K562 (cell line): ENCODE measurements around the gene NELFE. TPM values are rescaled to one million over a fixed set of nuclear protein-coding genes. Genes with fewer than 3 reads are reported as not detected.

ENCODE experiments used
- ATAC-seq: fragments of 200-7000 bp; cut with Tn5 transposase; 3 replicates; pipeline ENCODE4 v1.9.1; 2020; ENCODE audit warnings: moderate library complexity
- Bru-seq: library from RNA; stranded (reverse); fragments of 400-500 nt; gene quantifications from one replicate; lab custom pipeline; 2021; lab: Mats Ljungman, UMichigan
- BruChase-seq, 2 experiments: library from RNA; stranded (reverse); fragments of 400-500 nt; gene quantifications; one replicate each; lab custom pipeline; 2021; lab: Mats Ljungman, UMichigan
- BruUV-seq: library from RNA; stranded (reverse); fragments of 400-500 nt; replicated peaks from 2 replicates; lab custom pipeline; 2021; lab: Mats Ljungman, UMichigan
- CTCF ChIA-PET: fragments of 300-600 bp; formaldehyde crosslinking; extraction: SDS; loops from one replicate; lab custom pipeline; 2021; ENCODE audit warnings: low intra/inter-chr PET ratio; lab: Yijun Ruan, JAX
- POLR2A ChIA-PET: fragments of 300-600, 350-650 bp; sonication (Branson Sonifier 250); formaldehyde crosslinking; extraction: SDS; loops from one replicate; lab custom pipeline; 2021; ENCODE audit warnings: antibody characterized with exemption, inconsistent platforms; lab: Yijun Ruan, JAX
- DNase-seq, 4 experiments: peaks; one replicate each; pipeline versions ENCODE4 v3.0.0 to v3.0.0-alpha.2; 2011 to 2018; ENCODE audit warnings: low spot score in 3 of 4, mixed read lengths in 3 of 4; ENCODE audit errors: extremely low read depth in 1 of 4
- FAIRE-seq: peaks from 2 replicates; lab custom pipeline; 2011; peaks lifted over from hg19 to GRCh38; lab: Jason Lieb, UNC
- H2AFZ ChIP-seq: 2 replicates; pipeline ENCODE4 v1.6.0; 2011; ENCODE audit warnings: low read depth, low read length, control low read depth, inconsistent platforms
- H3K27ac ChIP-seq: fragments of 200-600 bp; 3 replicates; pipeline ENCODE4 v1.8.0; 2011; ENCODE audit warnings: low read depth, mild to moderate bottlenecking, control low read depth, inconsistent platforms, low read length, moderate library complexity, mixed read lengths; ENCODE audit errors: extremely low read depth
- H3K27me3 ChIP-seq, 2 experiments: fragments of 300-600 bp in 1 of 2; 2 replicates in 1 of 2; 3 replicates in 1 of 2; pipeline versions ENCODE4 v1.6.0 to v1.8.0; 2011; ENCODE audit warnings: inconsistent platforms in 2 of 2, low read length in 2 of 2, mild to moderate bottlenecking in 1 of 2, mixed read lengths in 1 of 2, moderate library complexity in 1 of 2; ENCODE audit not compliant: control insufficient read depth in 2 of 2, insufficient read depth in 2 of 2
- H3K36me3 ChIP-seq: fragments of 300-600 bp; 3 replicates; pipeline ENCODE4 v1.8.0; 2011; ENCODE audit warnings: mild to moderate bottlenecking, low read length, inconsistent platforms; ENCODE audit not compliant: control insufficient read depth, insufficient read depth
- H3K4me1 ChIP-seq, 2 experiments: fragments of 200-600 bp in 1 of 2; replicated peaks in 1 of 2; 2 replicates in 1 of 2; 3 replicates in 1 of 2; pipeline versions ENCODE4 v1.5.1 to v1.8.0; 2011; ENCODE audit warnings: inconsistent platforms in 2 of 2, low read length in 2 of 2, mild to moderate bottlenecking in 1 of 2, mixed read lengths in 1 of 2, moderate library complexity in 1 of 2; ENCODE audit not compliant: control insufficient read depth in 2 of 2, insufficient read depth in 2 of 2
- H3K4me2 ChIP-seq: 2 replicates; pipeline ENCODE4 v1.6.1; 2011; ENCODE audit warnings: low read length, control low read depth, inconsistent platforms, mixed read lengths; ENCODE audit not compliant: insufficient read depth
- H3K4me3 ChIP-seq: fragments of 200-600 bp; sonication (generic), shearing (Covaris generic); 2 replicates; pipeline ENCODE4 v1.5.1; 2016; ENCODE audit warnings: control low read depth, inconsistent platforms
- H3K79me2 ChIP-seq: fragments of 200-600 bp; 3 replicates; pipeline ENCODE4 v1.8.0; 2011; ENCODE audit warnings: low read length, inconsistent platforms; ENCODE audit not compliant: control insufficient read depth, insufficient read depth
- H3K9ac ChIP-seq, 2 experiments: 2 replicates each; pipeline versions ENCODE4 v1.6.0 to v1.6.1; 2011; ENCODE audit warnings: low read depth in 2 of 2, low read length in 2 of 2, control low read depth in 1 of 2, inconsistent platforms in 1 of 2, mild to moderate bottlenecking in 1 of 2, mixed read lengths in 1 of 2; ENCODE audit not compliant: insufficient read depth in 1 of 2
- H3K9me1 ChIP-seq: one replicate; pipeline ENCODE4 v1.6.0; 2011; ENCODE audit warnings: inconsistent platforms, mild to moderate bottlenecking, low read length, moderate library complexity; ENCODE audit not compliant: control insufficient read depth, insufficient read depth
- H3K9me3 ChIP-seq: replicated peaks from 2 replicates; pipeline ENCODE4 v1.5.1; 2011; ENCODE audit warnings: low read depth, low read length, inconsistent platforms; ENCODE audit not compliant: control insufficient read depth, insufficient read depth
- H4K20me1 ChIP-seq: replicated peaks from 2 replicates; pipeline ENCODE4 v1.6.1; 2011; ENCODE audit warnings: low read length, inconsistent platforms, mixed read lengths; ENCODE audit not compliant: control insufficient read depth, insufficient read depth
- ATF1 ChIP-seq, 2 experiments: fragments of 450-650 bp in 1 of 2; IDR thresholded peaks; 2 replicates each; pipeline ENCODE4 v1.6.1; 2016; ENCODE audit warnings: missing compliant biosample characterization in 1 of 2, missing genetic modification characterization in 1 of 2
- CAMTA2 ChIP-seq: fragments of 250-450 bp; sonication (Bioruptor Pico); conservative IDR thresholded peaks from 2 replicates; pipeline ENCODE4 v1.5.1; 2022
- CBX1 ChIP-seq: sonication (generic); IDR thresholded peaks from 2 replicates; pipeline ENCODE4 v1.6.1; 2016; ENCODE audit warnings: antibody characterized with exemption, low read depth, mild to moderate bottlenecking
- EZH2 ChIP-seq: IDR thresholded peaks from 2 replicates; pipeline ENCODE4 v1.6.1; 2012; ENCODE audit warnings: low read depth, mild to moderate bottlenecking, inconsistent platforms, low read length, borderline replicate concordance
- KLF16 ChIP-seq: IDR thresholded peaks from 2 replicates; pipeline ENCODE4 v1.6.1; 2016; ENCODE audit warnings: antibody characterized with exemption
- MECOM ChIP-seq: fragments of 250-450 bp; sonication (Bioruptor Pico); IDR thresholded peaks from 2 replicates; pipeline ENCODE4 v1.8.0; 2022; ENCODE audit warnings: inconsistent platforms
- MED1 ChIP-seq: sonication (generic); formaldehyde crosslinking; IDR thresholded peaks from 2 replicates; pipeline ENCODE4 v1.8.1; 2023; ENCODE audit warnings: missing genetic modification reagents, borderline replicate concordance
- MEF2A ChIP-seq: IDR thresholded peaks from 2 replicates; pipeline ENCODE4 v1.6.1; 2011; ENCODE audit warnings: low read depth, mild to moderate bottlenecking, low read length, moderate library complexity; ENCODE audit not compliant: control insufficient read depth
- MTA1 ChIP-seq: fragments of 450-650 bp; IDR thresholded peaks from 2 replicates; pipeline ENCODE4 v1.6.1; 2017; ENCODE audit warnings: borderline replicate concordance
- NCOA1 ChIP-seq: fragments of 450-650 bp; IDR thresholded peaks from 2 replicates; pipeline ENCODE4 v1.6.1; 2016; ENCODE audit warnings: low read depth
- TCF7 ChIP-seq: sonication (generic); IDR thresholded peaks from 2 replicates; pipeline ENCODE4 v1.6.1; 2016; ENCODE audit warnings: antibody characterized with exemption, borderline replicate concordance
- ZNF197 ChIP-seq: fragments of 200-800 bp; sonication (Bioruptor generic); IDR thresholded peaks from 2 replicates; pipeline ENCODE4 v1.6.1; 2016; ENCODE audit warnings: low read depth, missing genetic modification characterization, missing compliant biosample characterization
- ZNF239 ChIP-seq: fragments of 250-450 bp; sonication (Bioruptor Pico); IDR thresholded peaks from 2 replicates; pipeline ENCODE4 v1.4.0; 2020; ENCODE audit warnings: mild to moderate bottlenecking
- ZNF561 ChIP-seq: fragments of 450-650 bp; formaldehyde crosslinking; conservative IDR thresholded peaks from 2 replicates; pipeline ENCODE4 v1.4.0; 2020; ENCODE audit warnings: mild to moderate bottlenecking, moderate library complexity
- ZNF785 ChIP-seq: fragments of 250-450 bp; sonication (Bioruptor Pico); IDR thresholded peaks from 2 replicates; pipeline ENCODE4 v1.4.0; 2020; ENCODE audit warnings: mild to moderate bottlenecking
- WGBS: fragments of 100-300 bp; shearing (Covaris generic); methylation state at CpG from one replicate; pipeline ENCODE4 v1.1.6; 2016; ENCODE audit warnings: low coverage, mixed read lengths; ENCODE audit not compliant: insufficient coverage; ENCODE audit errors: missing lambda C conversion rate; 5-methylcytosine and 5-hydroxymethylcytosine counted together
- in situ Hi-C: fragments of 300-500 bp; cut with MboI; formaldehyde crosslinking; loops from 4 replicates; pipeline ENCODE4 v1.15.0; 2018; ENCODE audit warnings: inconsistent platforms, mixed read lengths
- intact Hi-C: fragments of 100-400 bp; cut with micrococcal nuclease; formaldehyde crosslinking; loops from 2 replicates; pipeline ENCODE4 v1.14.2; 2022
- long read RNA-seq, 3 experiments: library from polyadenylated mRNA in 2 of 3; library from RNA in 1 of 3; unstranded in 2 of 3; stranded (forward) in 1 of 3; transcript quantifications; one replicate each; pipeline ENCODE4 v2.0.0, GENCODE V29; 2019 to 2022
- polyA minus RNA-seq, 3 experiments: library from RNA; depleted of rRNA, polyadenylated mRNA; stranded (reverse); fragments of >200 nt; gene quantifications; 2 replicates each; pipeline ENCODE4 v1.2.3, GENCODE V29; 2011
- polyA plus RNA-seq, 8 experiments: library from polyadenylated mRNA; depleted of rRNA in 4 of 8; stranded (reverse) in 5 of 8; unstranded in 3 of 8; fragments of >200 nt; fragmentation: Nextera tagmentation in 2 of 8; fragmentation: Illumina TruSeq in 1 of 8; extraction: Ambion mirVana in 2 of 8; extraction: Trizol in 1 of 8; gene quantifications; 2 replicates each; pipeline versions ENCODE4 v1.2.1 to v1.2.3, GENCODE V29; 2011 to 2014; ENCODE audit warnings: inconsistent platforms in 1 of 8, missing spikeins in 1 of 8
- total RNA-seq, 7 experiments: library from RNA; depleted of rRNA in 6 of 7; stranded (reverse); fragments of >200 nt in 6 of 7; fragmentation: Illumina TruSeq in 2 of 7; extraction: Trizol in 2 of 7; gene quantifications; 2 replicates each; pipeline versions ENCODE4 v1.2.1 to v1.2.3, GENCODE V29; 2011 to 2021; ENCODE audit warnings: low replicate concordance in 1 of 7

Gene NELFE, protein sequence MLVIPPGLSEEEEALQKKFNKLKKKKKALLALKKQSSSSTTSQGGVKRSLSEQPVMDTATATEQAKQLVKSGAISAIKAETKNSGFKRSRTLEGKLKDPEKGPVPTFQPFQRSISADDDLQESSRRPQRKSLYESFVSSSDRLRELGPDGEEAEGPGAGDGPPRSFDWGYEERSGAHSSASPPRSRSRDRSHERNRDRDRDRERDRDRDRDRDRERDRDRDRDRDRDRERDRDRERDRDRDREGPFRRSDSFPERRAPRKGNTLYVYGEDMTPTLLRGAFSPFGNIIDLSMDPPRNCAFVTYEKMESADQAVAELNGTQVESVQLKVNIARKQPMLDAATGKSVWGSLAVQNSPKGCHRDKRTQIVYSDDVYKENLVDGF
- total RNA-seq (2011; cell fraction: chromatin; rRNA removed; ENCODE audit: low replicate concordance): 47.1 and 78.6 TPM in 2 replicates
- total RNA-seq (2011; cell fraction: nucleolus; rRNA removed): 45.5 and 59.2 TPM in 2 replicates
- 52.1 and 52.4 TPM in 2 replicates for total RNA-seq (2011; cell fraction: nucleoplasm; rRNA removed)
- 130 and 139 TPM in 2 replicates for total RNA-seq (2014; rRNA removed)
- 76.2 and 86.2 TPM in 2 replicates for total RNA-seq (2014; rRNA removed; fragmentation: Illumina TruSeq; extraction: Trizol)
- total RNA-seq (2015; rRNA removed; fragmentation: Illumina TruSeq; extraction: Trizol): 108 and 110 TPM in 2 replicates
- total RNA-seq (2021): 87.6 and 91.5 TPM in 2 replicates
- 63.9 and 79.5 TPM in 2 replicates for polyA plus RNA-seq (2011; rRNA removed)
- polyA plus RNA-seq (2011; cell fraction: cytosol; rRNA removed): 56.5 and 70.8 TPM in 2 replicates
- 100 and 111 TPM in 2 replicates for polyA plus RNA-seq (2011; cell fraction: nucleus; rRNA removed)
- polyA plus RNA-seq (2012): 111 and 134 TPM in 2 replicates
- 148 and 154 TPM in 2 replicates for polyA plus RNA-seq (2014; fragmentation: Illumina TruSeq; extraction: Trizol)
- 10 to 100 TPM; 15.2 to 18.1 TPM for polyA plus RNA-seq (2014; fragmentation: Nextera tagmentation; extraction: Ambion mirVana)
- 143 and 157 TPM in 2 replicates for polyA plus RNA-seq (2014; rRNA removed)
- 32.8 and 42.7 TPM in 2 replicates for polyA minus RNA-seq (2011; rRNA and poly(A)+ RNA removed)
- polyA minus RNA-seq (2011; cell fraction: cytosol; rRNA and poly(A)+ RNA removed): 38.1 and 40.2 TPM in 2 replicates
- polyA minus RNA-seq (2011; cell fraction: nucleus; rRNA and poly(A)+ RNA removed): 26.9 and 38.8 TPM in 2 replicates
- percentile 83 among the genes with signal in this experiment for Bru-seq, nascent RNA
- percentile 74 among the genes with signal in this experiment for BruChase-seq, experiment 1, labeled RNA remaining after a 2-hour chase
- percentile 71 among the genes with signal in this experiment for BruChase-seq, experiment 2, labeled RNA remaining after a 6-hour chase
- long read RNA-seq, experiment 1, transcript NELFE-208 (10 exons, 1,543 nt): minor isoform, 6 of 307 reads
- long read RNA-seq, experiment 1, transcript NELFE-202 (11 exons, 1,584 nt): major isoform, 186 of 307 reads
- long read RNA-seq, experiment 1, partial matches to known transcripts: 65 of 307 reads
- long read RNA-seq, experiment 1, other reads (novel, unspliced or antisense): 50 of 307 reads
- long read RNA-seq, experiment 2, transcript NELFE-202 (11 exons, 1,584 nt): major isoform, 56 of 175 reads
- long read RNA-seq, experiment 2, partial matches to known transcripts: 94 of 175 reads
- long read RNA-seq, experiment 2, other reads (novel, unspliced or antisense): 24 of 175 reads
- long read RNA-seq, experiment 3, transcript NELFE-202 (11 exons, 1,584 nt): major isoform, 138 of 212 reads
- long read RNA-seq, experiment 3, partial matches to known transcripts: 26 of 212 reads
- long read RNA-seq, experiment 3, other reads (novel, unspliced or antisense): 46 of 212 reads

DNA sequence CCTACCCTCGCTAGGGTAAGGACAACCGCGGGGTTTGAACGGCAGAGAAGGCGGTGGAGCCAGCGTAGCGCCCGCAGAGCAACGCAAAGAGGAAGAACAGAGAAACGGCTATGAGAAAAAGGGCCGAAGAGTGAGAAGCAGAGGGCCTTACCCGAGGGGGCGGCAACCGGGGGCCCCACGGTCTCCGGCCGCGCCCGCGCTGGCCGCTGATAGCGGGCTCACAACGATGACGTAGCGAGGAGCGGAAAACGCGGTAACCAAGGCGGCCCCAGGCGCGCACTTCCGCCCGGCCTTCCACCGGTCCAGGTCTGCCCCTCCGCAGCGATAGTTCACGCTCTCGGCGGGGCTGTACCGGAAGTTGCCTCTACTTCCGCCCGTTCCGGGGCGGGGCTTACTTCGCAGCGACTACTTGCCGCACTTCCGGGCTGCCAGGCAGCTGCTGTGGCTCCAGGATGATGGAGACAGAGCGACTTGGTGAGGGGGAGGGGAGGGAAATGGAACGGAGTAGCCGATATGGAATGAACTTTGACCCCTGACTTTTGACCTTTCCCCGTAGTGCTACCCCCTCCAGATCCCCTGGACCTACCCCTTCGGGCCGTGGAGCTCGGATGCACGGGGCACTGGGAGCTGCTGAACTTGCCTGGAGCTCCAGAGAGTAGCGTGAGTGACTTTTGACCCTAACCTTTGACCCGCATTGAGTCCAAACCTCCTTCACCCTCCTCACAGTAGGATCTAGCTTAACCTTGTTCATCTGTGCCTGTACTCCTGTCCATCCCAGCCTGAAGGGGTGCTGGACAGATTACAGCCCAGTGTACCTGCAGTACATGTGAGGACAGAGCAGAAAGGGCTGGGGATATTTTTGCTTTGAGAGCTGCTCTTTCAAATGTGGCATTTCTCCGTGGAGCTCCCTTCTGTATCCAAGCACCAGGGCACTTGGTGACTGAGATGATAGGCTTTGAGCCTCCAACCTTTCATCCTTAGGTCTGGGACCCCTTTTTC is at the start of gene NELFE, which contains the start of gene SKIC2:
NELFE (minus strand) TSS at position 231 of the 999 bp plus-strand sequence. CDS start 525 bp downstream, outside the sequence.
SKIC2 (plus strand) TSS at position 435 of the 999 bp plus-strand sequence; CDS start at position 453, 18 bp downstream.
- ChIA-PET CTCF (interaction anchor here (0.6 kb wide), 1 partner anchor 376 kb away, joined by 3 read pairs; no protein-coding TSS in a partner anchor), POLR2A (interaction anchor here (0.6 to 4.8 kb wide), 11 partner anchors 9 to 1025 kb away, joined by 3 to 74 read pairs (median 4); partner anchors contain the start of genes DXO, VWA7 and ZBTB12)
- H3K9ac ChIP-seq: peak within 1 kb of the TSS; percentile 96 to 97
- FAIRE-seq (peak; percentile 99), DNase-seq (peak; percentile 99 to 100 (median 100)), ATAC-seq (peak; percentile 100)
- in situ Hi-C loops: loop anchor here (10.0 kb wide), 1 partner anchor 86 kb away; no protein-coding TSS in a partner anchor
- H3K27me3 ChIP-seq: no peaks in the 10 kb centered on the region
- peak within 1 kb of the TSS; percentile 97 for H3K4me3 ChIP-seq
- H3K4me1 ChIP-seq: peaks cover 4 to 17% of the 10 kb centered on the region in 2 experiments; a peak in 4 of 5 replicates
- H3K9me1 ChIP-seq: no peaks in the 10 kb centered on the region
- no peaks in the 10 kb centered on the region for H4K20me1 ChIP-seq
- WGBS: under 1% methylated on average over 59 of the region's 59 CpGs
- peak within 1 kb of the TSS; percentile 94 for H2AFZ ChIP-seq
- BruUV-seq: TSS peak; percentile 67
- no peaks in the 10 kb centered on the region for H3K9me3 ChIP-seq
- peak within 1 kb of the TSS; percentile 100 for H3K4me2 ChIP-seq
- H3K36me3 ChIP-seq: peaks cover 74% of the 10 kb centered on the region
- peak within 1 kb of the TSS; percentile 87 for H3K27ac ChIP-seq
- H3K79me2 ChIP-seq: peaks cover 40% of the 10 kb centered on the region
- intact Hi-C loops: loop anchor here (1.0 to 5.0 kb wide), 3 partner anchors 13 to 56 kb away; partner anchors contain the start of genes DXO and ZBTB12
- TF ChIP-seq ZNF197 (CRISPR knock-in tag) (0 out of 2 replicates have a peak, but pooled peaks have one; percentile 32), ATF1 (CRISPR knock-in tag; IDR thresholded peaks at IDR 0.05) (peak; percentile 84), ATF1 (tag; IDR thresholded peaks at IDR 0.05) (peak; percentile 100), EZH2 (no peak), ZNF785 (CRISPR knock-in tag) (no peak), MEF2A (no peak), KLF16 (no peak), NCOA1 (no peak; the same call in none of the 2 replicates), CAMTA2 (CRISPR knock-in tag) (no peak), CBX1 (no peak), MTA1 (peak; percentile 99), MED1 (CRISPR knock-in tag) (no peak), ZNF239 (CRISPR knock-in tag) (peak; percentile 75), MECOM (CRISPR knock-in tag) (peak; percentile 73; the same call in 1 of the 2 replicates), ZNF561 (peak; percentile 31; the same call in 1 of the 2 replicates), TCF7 (peak; percentile 67; the same call in 1 of the 2 replicates)
